RWPE1 (cell line): ENCODE measurements around the gene CISD3.

Source experiments
- CTCF ChIA-PET: fragments of 350-600 bp; sonication (Branson Sonifier 250); formaldehyde crosslinking; extraction: SDS; loops from one replicate; lab custom pipeline; 2021; lab: Yijun Ruan, JAX
- POLR2A ChIA-PET: fragments of 400-600 bp; formaldehyde crosslinking; extraction: SDS; loops from one replicate; lab custom pipeline; 2020; ENCODE audit warnings: antibody characterized with exemption; ENCODE audit not compliant: low non-redundant PET; lab: Yijun Ruan, JAX
- DNase-seq: peaks from one replicate; pipeline ENCODE4 v3.0.0; 2012; ENCODE audit warnings: low spot score
- H3K27ac ChIP-seq: fragments of 450-650 bp; 2 replicates; pipeline ENCODE4 v1.5.1; 2017
- TF ChIP-seq, protein P1 (sequence below): fragments of 450-650 bp; conservative IDR thresholded peaks from 2 replicates; pipeline ENCODE4 v1.5.1; 2017; ENCODE audit warnings: low read depth, mild to moderate bottlenecking

CISD3 gene, protein sequence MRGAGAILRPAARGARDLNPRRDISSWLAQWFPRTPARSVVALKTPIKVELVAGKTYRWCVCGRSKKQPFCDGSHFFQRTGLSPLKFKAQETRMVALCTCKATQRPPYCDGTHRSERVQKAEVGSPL

DNA sequence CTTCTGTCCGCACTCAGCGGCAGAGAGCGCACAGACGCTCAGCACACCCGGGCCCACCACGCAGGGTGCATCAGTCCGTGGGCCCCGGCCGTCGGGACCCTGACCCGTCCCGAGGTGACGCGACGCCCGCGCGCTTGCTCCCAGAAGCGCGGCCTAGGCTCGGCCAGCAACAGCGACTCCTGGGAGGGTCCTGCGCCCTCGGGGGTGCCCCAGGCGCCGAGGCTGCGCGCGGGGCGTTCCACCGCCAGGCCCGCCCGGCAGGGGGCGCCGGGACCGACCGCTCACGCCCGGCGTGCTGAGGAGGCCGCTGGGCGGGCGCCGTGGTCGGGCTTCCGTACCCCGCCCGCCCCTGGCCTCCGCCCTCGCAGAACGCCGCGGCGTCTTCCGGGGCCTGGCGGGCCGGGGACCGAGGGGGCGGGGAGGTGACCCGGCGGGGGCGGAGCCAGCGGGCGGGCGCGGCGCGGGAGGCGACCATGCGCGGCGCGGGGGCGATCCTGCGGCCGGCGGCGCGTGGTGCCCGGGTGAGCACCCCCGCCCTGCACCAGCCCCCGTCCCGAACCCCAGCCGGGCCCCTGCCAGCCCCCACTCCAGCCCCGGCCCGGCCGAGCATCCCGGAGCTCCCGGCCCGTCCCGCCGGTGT lies at the start of gene CISD3:
Gene CISD3, plus strand, starts transcription at position 456 of the 640 bp plus-strand sequence. Its CDS starts 18 bp downstream, at position 474.
- CTCF ChIA-PET, result interaction anchor here (0.6 to 1.4 kb wide), 4 partner anchors 13 to 56 kb away, joined by 3 to 5 read pairs (median 4); no protein-coding TSS in a partner anchor
- H3K27ac ChIP-seq, result peak within 1 kb of the TSS; percentile 89
- peak; percentile 83 for DNase-seq
- POLR2A ChIA-PET, result no interaction called here
- TF ChIP-seq, protein P1, sequence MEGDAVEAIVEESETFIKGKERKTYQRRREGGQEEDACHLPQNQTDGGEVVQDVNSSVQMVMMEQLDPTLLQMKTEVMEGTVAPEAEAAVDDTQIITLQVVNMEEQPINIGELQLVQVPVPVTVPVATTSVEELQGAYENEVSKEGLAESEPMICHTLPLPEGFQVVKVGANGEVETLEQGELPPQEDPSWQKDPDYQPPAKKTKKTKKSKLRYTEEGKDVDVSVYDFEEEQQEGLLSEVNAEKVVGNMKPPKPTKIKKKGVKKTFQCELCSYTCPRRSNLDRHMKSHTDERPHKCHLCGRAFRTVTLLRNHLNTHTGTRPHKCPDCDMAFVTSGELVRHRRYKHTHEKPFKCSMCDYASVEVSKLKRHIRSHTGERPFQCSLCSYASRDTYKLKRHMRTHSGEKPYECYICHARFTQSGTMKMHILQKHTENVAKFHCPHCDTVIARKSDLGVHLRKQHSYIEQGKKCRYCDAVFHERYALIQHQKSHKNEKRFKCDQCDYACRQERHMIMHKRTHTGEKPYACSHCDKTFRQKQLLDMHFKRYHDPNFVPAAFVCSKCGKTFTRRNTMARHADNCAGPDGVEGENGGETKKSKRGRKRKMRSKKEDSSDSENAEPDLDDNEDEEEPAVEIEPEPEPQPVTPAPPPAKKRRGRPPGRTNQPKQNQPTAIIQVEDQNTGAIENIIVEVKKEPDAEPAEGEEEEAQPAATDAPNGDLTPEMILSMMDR, result peak; percentile 91

DNA sequence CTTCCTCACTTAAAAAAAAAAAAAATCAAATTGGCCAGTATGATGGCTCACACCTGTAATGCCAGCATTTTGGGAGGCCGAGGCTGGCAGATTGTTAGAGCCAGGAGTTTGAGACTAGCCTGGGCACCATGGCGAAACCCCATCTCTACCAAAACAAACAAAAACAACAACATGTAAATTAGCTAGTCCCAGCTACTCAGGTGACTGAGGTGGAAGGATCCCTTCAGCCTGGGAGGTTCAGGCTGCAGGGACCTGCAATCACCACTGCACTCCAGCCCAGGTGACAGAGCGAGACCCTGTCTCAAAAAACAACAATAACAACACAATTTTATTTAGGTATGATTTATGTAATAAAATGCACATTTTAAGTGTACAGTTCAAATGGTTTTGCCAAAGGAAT lies 49.0 kb upstream of the CISD3 start:
- CTCF ChIA-PET, result no interaction called here

DNA sequence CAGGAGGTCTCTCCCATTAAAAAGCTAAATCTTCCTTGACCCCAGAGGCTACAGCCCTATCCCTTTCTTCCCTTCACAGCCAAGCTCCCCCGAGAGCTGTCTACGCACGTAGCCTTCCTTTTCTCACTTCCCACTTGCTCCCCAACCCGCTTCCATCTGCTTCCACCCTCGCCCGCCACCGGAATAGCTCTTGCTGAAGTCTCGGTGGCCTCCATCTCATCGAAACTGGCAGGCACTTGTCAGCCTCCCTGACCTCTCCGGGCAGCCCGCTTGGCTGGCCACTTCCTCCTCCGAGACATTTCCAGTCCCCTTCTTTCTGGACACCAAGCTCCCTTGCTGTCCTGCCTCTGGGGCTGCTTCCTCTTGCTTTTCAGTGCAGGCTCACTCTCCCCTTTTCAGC lies 44.6 kb upstream of the CISD3 start:
- no peak overlapping the region for H3K27ac ChIP-seq
- TF ChIP-seq, protein P1, result no peak
- DNase-seq, result no peak
- POLR2A ChIA-PET, result interaction anchor here (0.6 kb wide), 1 partner anchor 51 kb away, joined by 5 read pairs; no protein-coding TSS in a partner anchor
- CTCF ChIA-PET, result interaction anchor here (0.6 to 1.0 kb wide), 2 partner anchors 11 to 76 kb away, joined by 3 to 4 read pairs; no protein-coding TSS in a partner anchor

More for the DNA sequence above, 49.0 kb upstream of the CISD3 start:
- TF ChIP-seq, protein P1, result no peak
- DNase-seq, result no peak
- POLR2A ChIA-PET, result no interaction called here
- H3K27ac ChIP-seq, result no peak overlapping the region

DNA sequence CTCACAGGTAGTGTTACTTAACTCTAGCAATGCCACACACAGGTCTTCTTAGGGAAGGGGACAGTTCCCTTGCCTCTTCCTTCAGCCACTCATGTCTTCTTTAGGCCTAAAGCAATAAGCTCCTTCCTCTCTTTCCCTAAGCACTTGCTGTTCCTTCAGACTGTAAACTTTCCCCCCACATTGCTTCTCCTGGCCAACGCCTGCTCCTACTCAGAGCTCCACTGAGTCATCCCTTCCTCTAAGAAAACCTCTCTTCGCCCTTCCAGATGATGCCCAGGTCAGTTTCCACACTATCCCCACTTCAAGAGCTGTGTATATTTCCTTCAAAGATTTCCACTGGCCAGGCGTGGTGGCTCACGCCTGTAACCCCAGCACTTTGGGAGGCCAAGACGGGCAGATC lies 42.9 kb upstream of the CISD3 start:
- TF ChIP-seq, protein P1, result no peak
- no peak overlapping the region for H3K27ac ChIP-seq
- DNase-seq, result no peak
- POLR2A ChIA-PET, result interaction anchor here (0.6 to 1.2 kb wide), 2 partner anchors 10 to 22 kb away, joined by 4 read pairs; no protein-coding TSS in a partner anchor
- CTCF ChIA-PET, result no interaction called here

DNA sequence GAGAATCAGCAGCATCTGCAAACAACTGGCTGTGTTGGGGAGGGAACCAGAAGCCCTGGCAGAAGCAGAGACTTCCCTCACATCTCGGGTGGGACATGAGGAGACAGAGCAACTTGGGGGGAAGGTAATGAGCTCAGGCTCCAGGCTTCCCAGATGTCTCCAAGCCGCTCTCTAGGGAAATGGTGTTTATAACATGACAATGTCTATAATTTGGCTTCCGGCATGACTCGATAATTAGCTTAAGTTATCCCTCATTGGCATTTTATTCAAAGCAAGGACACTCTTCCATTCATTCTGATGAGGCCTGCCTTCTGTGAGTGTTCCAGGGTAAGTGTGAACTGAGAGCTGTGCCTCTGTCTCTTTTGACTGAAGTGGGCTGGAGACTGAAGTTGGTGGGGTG lies 39.8 kb upstream of the CISD3 start:
- DNase-seq, result no peak
- TF ChIP-seq, protein P1, result no peak
- POLR2A ChIA-PET, result no interaction called here
- H3K27ac ChIP-seq, result no peak overlapping the region
- CTCF ChIA-PET, result interaction anchor here (1.1 kb wide), 1 partner anchor 13 kb away, joined by 9 read pairs; no protein-coding TSS in a partner anchor

DNA sequence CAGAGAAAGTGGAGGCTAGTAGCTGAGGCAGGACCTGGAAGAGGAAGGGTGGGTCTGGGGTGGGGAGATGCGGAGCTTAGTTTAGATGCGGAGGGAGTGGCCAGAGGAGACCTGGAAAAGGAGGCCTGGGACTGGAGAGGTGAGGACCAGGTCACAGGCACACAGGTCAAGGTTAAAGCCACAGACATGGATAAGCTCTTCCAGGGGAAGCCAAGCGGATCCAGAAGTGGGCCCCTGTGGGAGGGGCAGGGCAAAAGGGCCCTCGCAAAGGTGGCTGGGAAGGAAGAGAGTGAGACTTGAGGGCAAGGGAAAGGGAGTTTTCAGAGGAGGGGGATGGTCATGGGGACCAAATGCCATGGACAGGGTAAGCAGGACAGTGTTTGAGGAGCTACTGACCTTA lies 39.0 kb upstream of the CISD3 start:
- CTCF ChIA-PET, result interaction anchor here (1.1 kb wide), 1 partner anchor 14 kb away, joined by 9 read pairs; no protein-coding TSS in a partner anchor
- POLR2A ChIA-PET, result no interaction called here
- H3K27ac ChIP-seq, result no peak overlapping the region
- no peak for DNase-seq
- TF ChIP-seq, protein P1, result no peak
